Hematopoietic multipotent progenitor cell (in vitro differentiated cells): ENCODE results near the gene TMEM184B. TPM values are rescaled to one million over a fixed set of nuclear protein-coding genes. Genes with fewer than 3 reads are reported as not detected.

Source experiments
- small RNA-seq: library from RNA; depleted of rRNA; stranded (forward); fragments of <200 nt; gene quantifications from one replicate; pipeline ENCODE3, GENCODE V24; 2012
- total RNA-seq: library from RNA; depleted of rRNA; stranded (reverse); fragments of >200 nt; gene quantifications from one replicate; pipeline ENCODE4 v1.2.3, GENCODE V29; 2012

The TMEM184B gene
- total RNA-seq, 1 donor = 13.5 TPM

Small RNA genes within 50 kb of the gene (small RNA-seq; reads per million reads assigned to genes)
- not detected for gene RF00017
- not detected for gene RN7SL704P

Other genes with a start within 250 kb of the TMEM184B start
- 48.7 TPM for gene PICK1, start 215.6 kb downstream of the TMEM184B start, total RNA-seq
- under 0.01 TPM for gene SLC16A8, start 188.8 kb downstream of the TMEM184B start, total RNA-seq
- gene BAIAP2L2, start 162.3 kb downstream of the TMEM184B start, total RNA-seq = under 0.01 TPM
- gene PLA2G6, start 91.2 kb downstream of the TMEM184B start, total RNA-seq = 143 TPM
- 92.4 TPM for gene MAFF, start 71.0 kb downstream of the TMEM184B start, total RNA-seq
- 122 TPM for gene CSNK1E, start 44.4 kb upstream of the TMEM184B start, total RNA-seq
- 0.27 TPM for gene KCNJ4, start 182.2 kb upstream of the TMEM184B start, total RNA-seq
- 1.9 TPM for gene KDELR3, start 195.1 kb upstream of the TMEM184B start, total RNA-seq
- 1,325 TPM for gene DDX17, start 233.3 kb upstream of the TMEM184B start, total RNA-seq